Thoracic aorta (tissue), 2 donors: Measurements from ENCODE around the gene THADA. TPM values are rescaled to one million over a fixed set of nuclear protein-coding genes. Genes with fewer than 3 reads are reported as not detected.

ENCODE experiments used
- ATAC-seq: fragments of 150-250 bp; one replicate; pipeline ENCODE4 v1.8.0; 2017; ENCODE audit warnings: low read depth; ENCODE audit not compliant: insufficient number of reproducible peaks, low FRiP score
- DNase-seq: peaks from one replicate; pipeline ENCODE4 v3.0.0-alpha.2; 2020; ENCODE audit warnings: low spot score
- H3K27ac ChIP-seq, 2 donors: fragments of 200-600 bp; sonication (generic); 1 replicate in 1 of 2; 2 replicates in 1 of 2; pipeline ENCODE4 v1.5.1; 2016; ENCODE audit warnings: mild to moderate bottlenecking in 2 of 2, moderate library complexity in 2 of 2
- H3K27me3 ChIP-seq: fragments of 200-600 bp; sonication (generic); replicated peaks from 2 replicates; pipeline ENCODE4 v1.6.0; 2016; ENCODE audit warnings: mild to moderate bottlenecking; ENCODE audit not compliant: insufficient read depth
- H3K36me3 ChIP-seq: fragments of 200-600 bp; sonication (generic); one replicate; pipeline ENCODE4 v1.5.1; 2016
- H3K4me1 ChIP-seq, 2 donors: fragments of 200-600 bp; sonication (generic); 1 replicate in 1 of 2; 2 replicates in 1 of 2; pipeline versions ENCODE4 v1.5.1 to v1.6.0; 2016; ENCODE audit warnings: low read depth in 2 of 2, mild to moderate bottlenecking in 1 of 2; ENCODE audit not compliant: control insufficient read depth in 1 of 2
- H3K4me3 ChIP-seq: fragments of 200-600 bp; sonication (generic); 2 replicates; pipeline ENCODE4 v1.5.1; 2016; ENCODE audit warnings: mild to moderate bottlenecking
- H3K9me3 ChIP-seq: fragments of 200-600 bp; sonication (generic); 2 replicates; pipeline ENCODE4 v1.5.1; 2016
- CTCF ChIP-seq: fragments of 200-600 bp; sonication (generic); IDR thresholded peaks from one replicate; pipeline ENCODE4 v1.5.1; 2019; ENCODE audit warnings: antibody characterized with exemption
- total RNA-seq, 2 donors: library from RNA; depleted of rRNA; stranded (reverse); fragments of >200 nt; gene quantifications; one replicate each; pipeline versions ENCODE4 v1.1.0 to v1.2.3, GENCODE V29; 2016

THADA gene
- total RNA-seq, 2 donors from 2014 or later = 33.3 to 46.6 TPM

GRCh38 chr2:43405829-43406228 lies 190.0 kb downstream of the THADA start:
- Histone ChIP-seq H3K27ac (no peak overlapping the region), H3K4me3 (no peak overlapping the region), H3K4me1 (peaks cover 12 to 46% of the 10 kb centered on the region in 2 donors), H3K27me3 (no peaks in the 10 kb centered on the region), H3K36me3 (no peaks in the 10 kb centered on the region), H3K9me3 (no peaks in the 10 kb centered on the region)
- TF ChIP-seq CTCF = no peak
- ATAC-seq = no peak
- no peak for DNase-seq

GRCh38 chr2:43402452-43402937 lies 193.3 kb downstream of the THADA start:
- no peak overlapping the region for H3K4me3 ChIP-seq
- DNase-seq (no peak), ATAC-seq (no peak)
- H3K4me1 ChIP-seq = peaks cover 27 to 51% of the 10 kb centered on the region in 2 donors
- TF ChIP-seq CTCF = no peak
- no peaks in the 10 kb centered on the region for H3K36me3 ChIP-seq
- H3K9me3 ChIP-seq = no peaks in the 10 kb centered on the region
- H3K27ac ChIP-seq = no peak overlapping the region
- no peaks in the 10 kb centered on the region for H3K27me3 ChIP-seq

GRCh38 chr2:43402002-43402401 lies 193.8 kb downstream of the THADA start:
- no peaks in the 10 kb centered on the region for H3K27me3 ChIP-seq
- ATAC-seq (no peak), DNase-seq (no peak)
- TF ChIP-seq CTCF = no peak
- peaks cover 27 to 56% of the 10 kb centered on the region in 2 donors for H3K4me1 ChIP-seq
- no peak overlapping the region for H3K27ac ChIP-seq
- H3K36me3 ChIP-seq = no peaks in the 10 kb centered on the region
- no peaks in the 10 kb centered on the region for H3K9me3 ChIP-seq
- no peak overlapping the region for H3K4me3 ChIP-seq

- H3K4me1 ChIP-seq = peaks cover 17 to 51% of the 10 kb centered on the region in 2 donors
- TF ChIP-seq CTCF = peak; percentile 33
- no peak for DNase-seq
- H3K9me3 ChIP-seq = no peaks in the 10 kb centered on the region
- H3K36me3 ChIP-seq = no peaks in the 10 kb centered on the region
- H3K27ac ChIP-seq = peak overlapping the region; percentile 17 to 42
- H3K4me3 ChIP-seq = no peak overlapping the region
- H3K27me3 ChIP-seq = no peaks in the 10 kb centered on the region
- no peak for ATAC-seq
Measured at GRCh38 chr2:43400508-43400907, 195.3 kb downstream of the THADA start.

GRCh38 chr2:43399515-43400264 lies 196.1 kb downstream of the THADA start:
- ATAC-seq (peak; percentile 47), DNase-seq (no peak)
- peaks cover 15 to 49% of the 10 kb centered on the region in 2 donors for H3K4me1 ChIP-seq
- peak overlapping the region; percentile 56 to 67 for H3K27ac ChIP-seq
- no peaks in the 10 kb centered on the region for H3K9me3 ChIP-seq
- no peaks in the 10 kb centered on the region for H3K27me3 ChIP-seq
- no peak overlapping the region for H3K4me3 ChIP-seq
- no peaks in the 10 kb centered on the region for H3K36me3 ChIP-seq
- TF ChIP-seq CTCF = no peak
